Measurements from ENCODE around the gene CADM2. TPM values are rescaled to one million over a fixed set of nuclear protein-coding genes. Genes with fewer than 3 reads are reported as not detected.
A peak's percentile ranks its signal among the peaks of the same experiment; 100 is the strongest.

The CADM2 gene
- total and polyA plus RNA-seq, 4 donors = 42.2 to 133 (median 81.1) TPM

- WGBS (ENCODE audit: insufficient coverage) = no CpG with 5 or more reads among the region's 3 CpGs
- H3K9me3 ChIP-seq (ENCODE audit: control insufficient read depth, insufficient read depth, low read length) = no peaks in the 10 kb centered on the region
- no peak overlapping the region for H3K4me3 ChIP-seq (ENCODE audit: low read depth, low read length)
- H3K4me1 ChIP-seq (ENCODE audit: control insufficient read depth, insufficient read depth, low read length) = no peaks in the 10 kb centered on the region
- no peaks in the 10 kb centered on the region for H3K36me3 ChIP-seq (ENCODE audit: control insufficient read depth, insufficient read depth, low read length)
- H3K27me3 ChIP-seq (ENCODE audit: control insufficient read depth, insufficient read depth, low read length) = no peaks in the 10 kb centered on the region
- no peak for DNase-seq (ENCODE audit: low read depth in 4 of 6, low spot score in 6 of 6)
- H3K27ac ChIP-seq (ENCODE audit: low read depth, low read length) = peak overlapping the region; percentile 77
These were observed 345.7 kb downstream of the CADM2 start for GRCh38 chr3:85304360-85304964.

GRCh38 chr3:85312331-85312730 is 353.5 kb downstream of the CADM2 start:
- H3K4me1 ChIP-seq (ENCODE audit: control insufficient read depth, insufficient read depth, low read length) = no peaks in the 10 kb centered on the region
- DNase-seq (ENCODE audit: low read depth in 4 of 6, low spot score in 6 of 6) = no peak
- no peak overlapping the region for H3K4me3 ChIP-seq (ENCODE audit: low read depth, low read length)
- H3K27ac ChIP-seq (ENCODE audit: low read depth, low read length) = no peak overlapping the region
- no CpG with 5 or more reads among the region's 3 CpGs for WGBS (ENCODE audit: insufficient coverage)
- no peaks in the 10 kb centered on the region for H3K27me3 ChIP-seq (ENCODE audit: control insufficient read depth, insufficient read depth, low read length)
- H3K36me3 ChIP-seq (ENCODE audit: control insufficient read depth, insufficient read depth, low read length) = no peaks in the 10 kb centered on the region
- no peaks in the 10 kb centered on the region for H3K9me3 ChIP-seq (ENCODE audit: control insufficient read depth, insufficient read depth, low read length)

GRCh38 chr3:85313380-85313779 is 354.6 kb downstream of the CADM2 start:
- WGBS (ENCODE audit: insufficient coverage) = 100% methylated on average over 1 of the region's 1 CpG
- Histone ChIP-seq H3K27me3 (ENCODE audit: control insufficient read depth, insufficient read depth, low read length) (no peaks in the 10 kb centered on the region), H3K4me3 (ENCODE audit: low read depth, low read length) (no peak overlapping the region), H3K4me1 (ENCODE audit: control insufficient read depth, insufficient read depth, low read length) (no peaks in the 10 kb centered on the region), H3K36me3 (ENCODE audit: control insufficient read depth, insufficient read depth, low read length) (no peaks in the 10 kb centered on the region), H3K9me3 (ENCODE audit: control insufficient read depth, insufficient read depth, low read length) (no peaks in the 10 kb centered on the region), H3K27ac (ENCODE audit: low read depth, low read length) (no peak overlapping the region)
- no peak for DNase-seq (ENCODE audit: low read depth in 4 of 6, low spot score in 6 of 6)

GRCh38 chr3:85316252-85316651 is 357.5 kb downstream of the CADM2 start:
- Histone ChIP-seq H3K4me1 (ENCODE audit: control insufficient read depth, insufficient read depth, low read length) (no peaks in the 10 kb centered on the region), H3K27ac (ENCODE audit: low read depth, low read length) (no peak overlapping the region), H3K4me3 (ENCODE audit: low read depth, low read length) (no peak overlapping the region), H3K9me3 (ENCODE audit: control insufficient read depth, insufficient read depth, low read length) (no peaks in the 10 kb centered on the region), H3K36me3 (ENCODE audit: control insufficient read depth, insufficient read depth, low read length) (no peaks in the 10 kb centered on the region), H3K27me3 (ENCODE audit: control insufficient read depth, insufficient read depth, low read length) (no peaks in the 10 kb centered on the region)
- WGBS (ENCODE audit: insufficient coverage) = no CpG with 5 or more reads among the region's 1 CpG
- DNase-seq (ENCODE audit: low read depth in 4 of 6, low spot score in 6 of 6) = no peak

DNA sequence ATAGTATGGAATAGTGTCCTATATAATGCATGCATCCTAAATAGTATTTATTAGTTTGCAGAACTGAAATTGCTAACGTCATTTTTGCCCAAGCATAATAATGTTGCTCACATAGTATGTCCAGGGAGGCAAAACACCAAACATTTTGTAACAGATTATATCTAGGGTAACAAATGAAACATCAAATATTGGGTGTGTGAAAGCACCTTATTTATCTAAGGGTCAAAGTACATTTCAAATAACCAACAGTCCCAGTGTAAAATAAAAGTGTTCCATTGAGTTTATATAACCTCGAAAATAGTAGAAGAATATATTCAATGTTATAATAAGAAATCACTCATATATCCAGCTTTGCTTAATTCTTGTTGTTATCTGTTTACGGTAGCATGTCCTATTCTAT is 363.1 kb downstream of the CADM2 start:
- WGBS (ENCODE audit: insufficient coverage) = no CpG with 5 or more reads among the region's 3 CpGs
- H3K4me1 ChIP-seq (ENCODE audit: control insufficient read depth, insufficient read depth, low read length) = no peaks in the 10 kb centered on the region
- DNase-seq (ENCODE audit: low read depth in 4 of 6, low spot score in 6 of 6) = no peak

GRCh38 chr3:85330071-85330470 is 371.3 kb downstream of the CADM2 start:
- Histone ChIP-seq H3K9me3 (ENCODE audit: control insufficient read depth, insufficient read depth, low read length) (no peaks in the 10 kb centered on the region), H3K27me3 (ENCODE audit: control insufficient read depth, insufficient read depth, low read length) (no peaks in the 10 kb centered on the region), H3K4me3 (ENCODE audit: low read depth, low read length) (no peak overlapping the region), H3K4me1 (ENCODE audit: control insufficient read depth, insufficient read depth, low read length) (no peaks in the 10 kb centered on the region), H3K27ac (ENCODE audit: low read depth, low read length) (no peak overlapping the region), H3K36me3 (ENCODE audit: control insufficient read depth, insufficient read depth, low read length) (no peaks in the 10 kb centered on the region)
- no peak for DNase-seq (ENCODE audit: low read depth in 4 of 6, low spot score in 6 of 6)
- WGBS (ENCODE audit: insufficient coverage) = no CpG with 5 or more reads among the region's 2 CpGs

More for the DNA sequence above, 363.1 kb downstream of the CADM2 start:
- Histone ChIP-seq H3K4me3 (ENCODE audit: low read depth, low read length) (no peak overlapping the region), H3K27ac (ENCODE audit: low read depth, low read length) (no peak overlapping the region), H3K9me3 (ENCODE audit: control insufficient read depth, insufficient read depth, low read length) (no peaks in the 10 kb centered on the region), H3K27me3 (ENCODE audit: control insufficient read depth, insufficient read depth, low read length) (no peaks in the 10 kb centered on the region), H3K36me3 (ENCODE audit: control insufficient read depth, insufficient read depth, low read length) (no peaks in the 10 kb centered on the region)

GRCh38 chr3:85337895-85338294 is 379.1 kb downstream of the CADM2 start:
- H3K36me3 ChIP-seq (ENCODE audit: control insufficient read depth, insufficient read depth, low read length) = no peaks in the 10 kb centered on the region
- DNase-seq (ENCODE audit: low read depth in 4 of 6, low spot score in 6 of 6) = no peak
- H3K4me3 ChIP-seq (ENCODE audit: low read depth, low read length) = no peak overlapping the region
- no peaks in the 10 kb centered on the region for H3K4me1 ChIP-seq (ENCODE audit: control insufficient read depth, insufficient read depth, low read length)
- H3K9me3 ChIP-seq (ENCODE audit: control insufficient read depth, insufficient read depth, low read length) = no peaks in the 10 kb centered on the region
- no peaks in the 10 kb centered on the region for H3K27me3 ChIP-seq (ENCODE audit: control insufficient read depth, insufficient read depth, low read length)
- no CpG with 5 or more reads among the region's 2 CpGs for WGBS (ENCODE audit: insufficient coverage)
- no peak overlapping the region for H3K27ac ChIP-seq (ENCODE audit: low read depth, low read length)

DNA sequence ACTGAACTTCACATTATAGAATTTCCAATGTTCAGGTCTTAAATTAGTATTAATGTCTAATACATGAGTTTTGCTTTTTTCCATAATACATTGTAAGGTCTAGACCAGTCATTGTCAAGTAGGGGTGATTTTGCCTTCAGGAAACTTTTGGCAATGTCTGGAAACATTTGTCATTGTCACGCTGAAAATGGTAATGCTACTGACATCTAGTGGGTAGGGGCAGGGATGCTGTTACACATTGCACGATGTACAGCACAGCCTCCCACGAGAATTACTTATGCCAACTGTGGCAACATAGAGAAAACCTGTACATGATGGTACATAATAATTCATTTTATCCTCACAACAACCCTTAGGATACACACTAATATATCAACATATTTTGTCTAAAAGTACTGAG is 384.1 kb downstream of the CADM2 start:
- peak overlapping the region; percentile 3 for H3K27ac ChIP-seq (ENCODE audit: low read depth, low read length)
- no peak overlapping the region for H3K4me3 ChIP-seq (ENCODE audit: low read depth, low read length)
- no peaks in the 10 kb centered on the region for H3K36me3 ChIP-seq (ENCODE audit: control insufficient read depth, insufficient read depth, low read length)
- no peaks in the 10 kb centered on the region for H3K4me1 ChIP-seq (ENCODE audit: control insufficient read depth, insufficient read depth, low read length)
- no peaks in the 10 kb centered on the region for H3K27me3 ChIP-seq (ENCODE audit: control insufficient read depth, insufficient read depth, low read length)
- 67% methylated on average over 1 of the region's 3 CpGs for WGBS (ENCODE audit: insufficient coverage)
- no peaks in the 10 kb centered on the region for H3K9me3 ChIP-seq (ENCODE audit: control insufficient read depth, insufficient read depth, low read length)
- peak in 3 of 6 donors; percentile 10 to 59 (median 45) for DNase-seq (ENCODE audit: low read depth in 4 of 6, low spot score in 6 of 6)

DNA sequence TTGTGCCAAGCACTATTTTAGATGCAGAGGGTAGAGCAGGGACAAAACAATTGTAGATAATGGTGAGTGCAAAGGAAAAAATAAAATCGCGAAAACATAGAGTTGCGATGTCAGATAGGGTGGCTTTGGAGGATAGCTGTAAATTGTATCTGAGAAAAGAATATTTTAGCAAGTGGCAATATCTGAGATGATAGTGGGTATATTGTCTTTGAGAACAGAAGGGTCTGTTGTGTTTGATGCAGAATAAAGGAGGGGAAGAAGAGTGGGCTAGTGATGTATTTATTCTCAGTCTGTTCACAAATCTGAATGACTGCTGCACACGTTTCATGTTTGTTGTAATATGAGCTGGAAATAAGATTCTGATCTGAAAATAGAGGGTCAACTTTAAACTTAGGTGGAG is 396.8 kb downstream of the CADM2 start:
- no peak overlapping the region for H3K27ac ChIP-seq (ENCODE audit: low read depth, low read length)
- no peaks in the 10 kb centered on the region for H3K27me3 ChIP-seq (ENCODE audit: control insufficient read depth, insufficient read depth, low read length)
- H3K4me1 ChIP-seq (ENCODE audit: control insufficient read depth, insufficient read depth, low read length) = no peaks in the 10 kb centered on the region
- WGBS (ENCODE audit: insufficient coverage) = 87% methylated on average over 3 of the region's 4 CpGs
- H3K4me3 ChIP-seq (ENCODE audit: low read depth, low read length) = no peak overlapping the region
- DNase-seq (ENCODE audit: low read depth in 4 of 6, low spot score in 6 of 6) = no peak
- H3K36me3 ChIP-seq (ENCODE audit: control insufficient read depth, insufficient read depth, low read length) = no peaks in the 10 kb centered on the region
- no peaks in the 10 kb centered on the region for H3K9me3 ChIP-seq (ENCODE audit: control insufficient read depth, insufficient read depth, low read length)

DNA sequence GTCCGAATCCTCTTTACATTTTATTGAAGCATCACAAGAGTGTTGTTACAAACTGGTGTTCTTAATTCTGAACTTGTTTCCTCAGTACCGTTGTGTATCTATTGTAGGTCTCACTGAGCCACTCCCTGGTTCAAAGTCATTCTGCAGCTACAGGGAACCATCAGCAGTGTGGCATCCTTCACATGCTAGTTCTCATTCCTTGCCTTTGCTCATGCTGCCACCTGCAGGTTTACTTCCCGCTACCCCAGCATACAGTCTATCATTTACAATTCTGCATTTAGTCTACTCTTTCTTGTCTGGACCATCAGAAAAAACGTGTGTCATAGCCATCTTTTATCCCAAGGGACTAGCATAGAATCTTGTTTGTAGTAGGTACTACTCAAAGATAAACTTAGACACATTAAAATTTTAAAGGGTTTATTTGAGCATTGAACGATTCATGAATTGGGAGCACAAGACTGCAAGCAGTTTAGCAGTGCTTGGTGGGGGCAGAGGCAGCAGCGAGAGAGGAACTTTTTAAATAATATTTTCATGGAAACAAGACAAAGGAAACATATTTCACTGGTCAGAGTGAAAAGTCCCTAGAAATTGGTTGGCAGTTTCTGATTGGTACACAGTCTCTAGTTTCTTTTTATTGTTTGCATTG is 402.1 kb downstream of the CADM2 start:
- no peaks in the 10 kb centered on the region for H3K36me3 ChIP-seq (ENCODE audit: control insufficient read depth, insufficient read depth, low read length)
- no peak overlapping the region for H3K4me3 ChIP-seq (ENCODE audit: low read depth, low read length)
- H3K9me3 ChIP-seq (ENCODE audit: control insufficient read depth, insufficient read depth, low read length) = no peaks in the 10 kb centered on the region
- DNase-seq (ENCODE audit: low read depth in 4 of 6, low spot score in 6 of 6) = peak in 5 of 6 donors; percentile 32 to 86 (median 42)
- WGBS (ENCODE audit: insufficient coverage) = 0% methylated on average over 1 of the region's 6 CpGs
- H3K27ac ChIP-seq (ENCODE audit: low read depth, low read length) = no peak overlapping the region
- no peaks in the 10 kb centered on the region for H3K27me3 ChIP-seq (ENCODE audit: control insufficient read depth, insufficient read depth, low read length)
- H3K4me1 ChIP-seq (ENCODE audit: control insufficient read depth, insufficient read depth, low read length) = no peaks in the 10 kb centered on the region
